Adrenal gland (tissue), 12 donors: ENCODE measurements around the gene NFATC1. TPM values are rescaled to one million over a fixed set of nuclear protein-coding genes. Genes with fewer than 3 reads are reported as not detected.

Experiments
- DNase-seq, 7 donors: peaks; one replicate each; pipeline ENCODE4 v3.0.0-alpha.2; 2019 to 2020
- H3K27ac ChIP-seq, 5 donors: fragments of 200-600 bp; sonication (generic) in 4 of 5; 1 replicate in 3 of 5; 2 replicates in 2 of 5; pipeline versions ENCODE4 v1.5.1 to v1.8.0; 2016 to 2020; ENCODE audit warnings: mild to moderate bottlenecking in 1 of 5
- H3K27me3 ChIP-seq: fragments of 200-600 bp; 2 replicates; pipeline ENCODE4 v1.8.0; 2021
- H3K36me3 ChIP-seq, 2 donors: fragments of 200-600 bp; replicated peaks in 1 of 2; 1 replicate in 1 of 2; 2 replicates in 1 of 2; pipeline versions ENCODE4 v1.5.1 to v1.8.0; 2018 to 2022
- H3K4me1 ChIP-seq, 2 donors: fragments of 200-600 bp; replicated peaks in 1 of 2; 1 replicate in 1 of 2; 2 replicates in 1 of 2; pipeline versions ENCODE4 v1.5.1 to v1.8.0; 2018 to 2021
- H3K4me3 ChIP-seq, 4 donors: fragments of 200-600 bp; sonication (generic) in 3 of 4; one replicate each; pipeline ENCODE4 v1.5.1; 2016 to 2018
- H3K9me3 ChIP-seq, 3 donors: fragments of 200-600 bp; sonication (generic) in 1 of 3; replicated peaks in 1 of 3; 1 replicate in 2 of 3; 2 replicates in 1 of 3; pipeline versions ENCODE4 v1.5.1 to v1.8.0; 2016 to 2021
- CTCF ChIP-seq, 6 experiments: fragments of 450-650 bp in 4 of 6; fragments of 200-600 bp in 2 of 6; sonication (generic) in 1 of 6; IDR thresholded peaks; 1 replicate in 5 of 6; 2 replicates in 1 of 6; pipeline versions ENCODE4 v1.5.1 to v1.8.0; 2016 to 2021; ENCODE audit warnings: antibody characterized with exemption in 6 of 6, mild to moderate bottlenecking in 2 of 6, moderate library complexity in 1 of 6
- POLR2A ChIP-seq, 2 donors: fragments of 450-650 bp; IDR thresholded peaks; one replicate each; pipeline ENCODE4 v1.6.1; 2017; ENCODE audit warnings: antibody characterized with exemption in 2 of 2, mild to moderate bottlenecking in 2 of 2, moderate library complexity in 1 of 2
- WGBS, 4 donors: extraction: QIAGEN DNeasy Blood & Tissue Kit in 2 of 4; methylation state at CpG; one replicate each; pipeline versions ENCODE4 v1.1.5 to v1.1.7; 2013 to 2017; 5-methylcytosine and 5-hydroxymethylcytosine counted together
- intact Hi-C, 2 donors: fragments of 100-400 bp; cut with DNase I; formaldehyde crosslinking; loops; one replicate each; pipeline versions ENCODE4 v1.14.1 to v1.15.0; 2022 to 2023
- polyA plus RNA-seq, 3 donors: library from polyadenylated mRNA; stranded (reverse); fragments of 200-250 nt in 2 of 3; fragments of 350-450 nt in 1 of 3; fragmentation: Illumina TruSeq in 1 of 3; extraction: RNeasy Lipid Tissue Mini Kit (QIAGEN cat#74804) in 1 of 3; gene quantifications; one replicate each; pipeline ENCODE4 v1.2.3, GENCODE V29; 2013 to 2014
- total RNA-seq, 9 donors: library from RNA; depleted of rRNA in 4 of 9; stranded (reverse); fragments of >200 nt in 4 of 9; fragments of 120-200 nt in 1 of 9; fragmentation: NEBNext Ultra II Directional in 1 of 9; extraction: Animal tissue kit (Norgen Biotek cat#: 25700) in 1 of 9; gene quantifications; one replicate each; pipeline versions ENCODE4 v1.1.0 to v1.2.4, GENCODE V29; 2013 to 2023
- donor health status: healthy with polysubstance abuse.
- donor health status: Bipolar disorder and iron deficiency.
- donor health status: DM: yes; HTN: yes; CAD: no.
- donor health status: DM: no; HTN: no; CAD: no.
- donor health status: DM: no; HTN: no; CAD: no.
- donor health status: DM: yes; HTN: yes; CAD: no.

Gene NFATC1
- total and polyA plus RNA-seq, 12 donors = 0.50 to 20.9 (median 6.7) TPM

- peaks cover 10 to 13% of the 10 kb centered on the region in 2 donors for H3K4me1 ChIP-seq
- no peaks in the 10 kb centered on the region for H3K27me3 ChIP-seq
- peaks cover 0 to 4% (median 0%) of the 10 kb centered on the region in 3 donors for H3K9me3 ChIP-seq
- no peak overlapping the region for H3K4me3 ChIP-seq
- peak overlapping the region in 1 of 5 donors; percentile 55 for H3K27ac ChIP-seq
- TF ChIP-seq CTCF (IDR thresholded peaks at IDR 0.05) = no peak
- TF ChIP-seq POLR2A (IDR thresholded peaks at IDR 0.05) = no peak
- H3K36me3 ChIP-seq = no peaks in the 10 kb centered on the region
- DNase-seq = peak in 3 of 7 donors; percentile 32 to 50 (median 39)
- intact Hi-C loops = no loop called here
- 70 to 79% (median 75%) methylated on average over 31 to 44 of the region's 44 CpGs for WGBS, 4 donors
Observed at GRCh38 chr18:79575891-79576685, 180.4 kb downstream of the NFATC1 start.

GRCh38 chr18:79576686-79577351 is 181.1 kb downstream of the NFATC1 start:
- Histone ChIP-seq H3K27ac (peak overlapping the region in 1 of 5 donors; percentile 55), H3K36me3 (no peaks in the 10 kb centered on the region), H3K27me3 (no peaks in the 10 kb centered on the region), H3K4me3 (no peak overlapping the region), H3K9me3 (peaks cover 0 to 4% (median 0%) of the 10 kb centered on the region in 3 donors), H3K4me1 (peaks cover 10 to 13% of the 10 kb centered on the region in 2 donors)
- WGBS, 4 donors = 18 to 38% (median 22%) methylated on average over 6 to 23 of the region's 23 CpGs; no CpG with 5 or more reads in 1 of the 4 donors
- intact Hi-C loops = no loop called here
- TF ChIP-seq CTCF (IDR thresholded peaks at IDR 0.05) (no peak), POLR2A (IDR thresholded peaks at IDR 0.05) (no peak)
- peak; percentile 35 to 77 (median 62) for DNase-seq

DNA sequence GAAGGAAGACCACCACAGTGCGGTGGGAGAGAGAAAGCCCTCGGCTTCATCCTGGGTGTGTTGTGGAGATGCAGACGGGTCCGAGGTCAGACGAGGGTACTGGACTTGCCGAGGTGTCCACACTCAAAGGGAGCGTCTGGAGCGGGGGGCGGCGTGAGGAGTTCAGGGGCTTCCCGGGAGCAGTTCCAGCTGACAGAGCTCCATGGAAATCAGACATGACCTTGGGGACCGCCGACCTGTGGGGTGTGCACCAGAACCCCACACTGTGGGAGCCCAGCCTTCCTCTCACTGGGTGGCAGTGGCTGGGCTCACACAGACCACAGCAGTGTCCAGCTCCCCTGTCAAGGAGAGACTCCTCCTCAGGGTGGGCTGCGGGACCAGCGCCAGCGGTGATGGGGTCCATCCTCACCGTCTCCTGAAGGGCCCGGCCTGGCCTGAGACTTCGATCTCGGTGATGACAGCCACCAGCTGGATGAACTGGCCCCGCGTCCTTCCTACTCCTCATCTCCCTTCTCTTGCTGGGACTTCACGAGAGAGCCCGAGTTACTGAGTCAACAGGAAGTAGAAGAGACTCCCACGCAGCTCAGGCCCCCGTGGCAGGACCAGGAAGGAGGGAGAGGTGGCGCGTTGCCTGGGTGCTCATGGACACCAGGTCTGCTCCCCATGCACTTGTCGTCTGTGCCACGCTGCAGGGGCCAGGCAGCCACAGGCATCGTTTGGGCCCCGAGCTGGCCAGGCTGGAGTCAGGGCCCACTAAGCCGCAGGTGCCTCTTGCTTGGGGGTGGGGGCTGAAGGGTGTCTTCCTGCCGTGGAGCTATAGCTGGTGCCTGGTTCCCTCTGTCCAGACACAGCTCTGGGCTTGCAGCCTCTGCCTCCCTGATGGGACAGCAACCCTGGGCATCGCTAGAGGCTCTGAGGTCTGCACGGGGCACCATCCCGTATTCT is 182.0 kb downstream of the NFATC1 start:
- DNase-seq = no peak

More for the DNA sequence above, 182.0 kb downstream of the NFATC1 start:
- TF ChIP-seq POLR2A (IDR thresholded peaks at IDR 0.05) = no peak
- no peak for TF ChIP-seq CTCF (IDR thresholded peaks at IDR 0.05)
- H3K27ac ChIP-seq = no peak overlapping the region
- H3K4me1 ChIP-seq = peaks cover 10 to 13% of the 10 kb centered on the region in 2 donors
- intact Hi-C loops = no loop called here
- H3K27me3 ChIP-seq = no peaks in the 10 kb centered on the region
- WGBS, 4 donors = 60 to 65% (median 62%) methylated on average over 10 to 37 of the region's 37 CpGs
- peaks cover 0 to 4% (median 0%) of the 10 kb centered on the region in 3 donors for H3K9me3 ChIP-seq
- no peaks in the 10 kb centered on the region for H3K36me3 ChIP-seq
- no peak overlapping the region for H3K4me3 ChIP-seq
